Measurements from ENCODE around the gene CCND1.

The CCND1 gene

DNA sequence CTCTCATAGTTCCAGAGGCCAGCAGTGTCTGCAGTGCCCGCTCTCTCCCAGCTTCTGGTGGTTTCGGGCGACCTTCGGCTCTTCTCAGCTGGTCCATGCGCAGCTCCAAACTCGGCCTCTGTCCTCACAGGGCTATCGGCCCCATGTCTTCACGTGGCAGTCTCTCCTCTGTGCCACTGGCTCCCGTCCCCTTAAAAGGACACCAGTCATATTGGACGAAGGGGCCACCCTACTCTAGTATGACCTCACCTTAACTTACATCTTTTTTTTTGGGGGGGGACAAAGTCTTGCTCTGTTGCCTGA, 20.4 kb downstream of the CCND1 start:
- Histone ChIP-seq H4K91ac (ENCODE audit: low read depth, low read length, poor library complexity) (no peak overlapping the region), H3K9ac (ENCODE audit: low read depth, low read length, poor library complexity) (no peak overlapping the region), H2BK12ac (ENCODE audit: low read length) (no peak overlapping the region), H3K18ac (ENCODE audit: low read length) (no peak overlapping the region), H2AK5ac (ENCODE audit: low read depth, low read length) (peak overlapping the region; percentile 3), H3K9me3 (replicated peaks in 1 of 2; ENCODE audit: control insufficient read depth in 2 of 2, insufficient read depth in 1 of 2, low read depth in 1 of 2, low read length in 2 of 2) (no peaks in the 10 kb centered on the region), H3K4ac (ENCODE audit: low read length) (no peak overlapping the region), H2BK120ac (ENCODE audit: low read depth, low read length) (no peak overlapping the region), H2AFZ (ENCODE audit: low read length) (no peak overlapping the region), H3K4me2 (ENCODE audit: insufficient read depth, low read length, poor library complexity, severe bottlenecking) (no peak overlapping the region), H4K8ac (ENCODE audit: low read depth, low read length) (no peak overlapping the region), H3K23ac (ENCODE audit: low read depth, low read length, poor library complexity) (no peak overlapping the region), H3K79me1 (ENCODE audit: low read depth, low read length) (no peaks in the 10 kb centered on the region), H2BK5ac (ENCODE audit: low read length) (peak overlapping the region; percentile 9), H3K4me1 (ENCODE audit: control insufficient read depth in 2 of 2, insufficient read depth in 1 of 2, low read depth in 1 of 2, low read length in 2 of 2) (peaks cover 20 to 30% of the 10 kb centered on the region in 2 donors), H3K27me3 (ENCODE audit: control insufficient read depth in 3 of 3, insufficient read depth in 3 of 3, low read depth in 1 of 3, low read length in 3 of 3) (no peaks in the 10 kb centered on the region), H2BK15ac (ENCODE audit: low read length) (peak overlapping the region; percentile 91), H3K4me3 (ENCODE audit: low read length in 2 of 2) (no peak overlapping the region), H3K27ac (replicated peaks; ENCODE audit: low read length) (no peak overlapping the region), H3K36me3 (replicated peaks in 1 of 2; ENCODE audit: control insufficient read depth in 2 of 2, insufficient read depth in 2 of 2, low read length in 2 of 2) (peaks cover 9 to 28% of the 10 kb centered on the region in 2 donors), H3K14ac (ENCODE audit: low read length) (no peak overlapping the region)
- WGBS, 2 donors (ENCODE audit: extremely low coverage in 2 of 2, insufficient read length in 2 of 2, insufficient replicate concordance in 1 of 2), result no CpG with 5 or more reads among the region's 10 CpGs
- no peak for DNase-seq (ENCODE audit: low spot score)

DNA sequence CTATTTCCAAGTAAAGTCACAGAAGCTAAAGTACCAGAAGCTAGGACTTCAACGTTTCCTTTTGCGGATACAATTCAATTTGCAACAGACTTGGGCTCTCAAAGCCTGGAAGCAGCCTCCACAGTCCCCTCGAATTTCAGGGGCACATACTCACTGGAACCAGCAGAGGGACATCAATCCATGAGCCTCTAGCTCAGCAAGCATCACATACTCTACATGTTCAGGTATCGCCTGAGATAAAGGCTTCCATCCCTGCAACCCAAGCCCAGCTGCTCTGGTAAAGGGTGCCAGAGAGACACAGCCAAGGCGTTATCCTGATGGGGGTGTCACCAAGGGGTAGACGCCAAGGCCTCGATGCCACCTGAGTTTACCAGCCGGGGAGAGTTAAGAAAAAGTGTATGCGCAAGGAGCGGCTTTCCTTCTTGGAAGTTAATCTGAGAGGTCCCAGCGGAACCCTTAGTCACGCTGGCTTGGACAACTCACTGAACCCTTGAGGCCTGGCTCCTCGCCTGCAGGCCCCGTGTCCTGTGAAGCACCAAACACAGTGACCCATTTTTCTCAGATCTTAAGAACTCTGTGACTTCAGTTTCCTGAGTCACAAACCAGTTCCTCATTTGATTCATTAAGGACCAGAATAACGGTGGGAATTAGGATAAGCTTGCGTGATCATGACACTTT, 21.2 kb downstream of the CCND1 start:
- no CpG with 5 or more reads among the region's 16 CpGs for WGBS, 2 donors (ENCODE audit: extremely low coverage in 2 of 2, insufficient read length in 2 of 2, insufficient replicate concordance in 1 of 2)

DNA sequence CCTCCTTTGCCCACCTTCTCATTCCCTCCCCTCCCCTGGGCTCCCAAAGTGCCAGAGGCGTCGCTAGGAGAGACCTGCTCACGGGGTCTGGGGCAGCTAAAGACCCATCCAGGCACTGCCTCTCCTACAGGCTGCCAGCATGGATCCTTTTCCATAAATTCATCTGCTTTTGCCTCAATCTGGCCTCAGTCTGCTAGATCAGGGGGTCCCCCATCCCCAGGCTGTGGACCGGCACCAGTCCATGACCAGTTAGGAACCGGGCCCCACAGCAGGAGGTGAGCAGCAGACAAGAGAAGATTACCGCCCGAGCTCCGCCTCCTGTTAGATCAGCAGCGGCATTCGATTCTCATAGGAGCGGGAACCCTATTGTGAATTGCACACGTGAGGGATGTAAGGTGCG, 21.9 kb downstream of the CCND1 start:
- Histone ChIP-seq H2AFZ (ENCODE audit: low read length) (no peak overlapping the region), H2BK15ac (ENCODE audit: low read length) (no peak overlapping the region), H3K4ac (ENCODE audit: low read length) (no peak overlapping the region), H2BK120ac (ENCODE audit: low read depth, low read length) (no peak overlapping the region), H3K4me1 (ENCODE audit: control insufficient read depth in 2 of 2, insufficient read depth in 1 of 2, low read depth in 1 of 2, low read length in 2 of 2) (peaks cover 13 to 18% of the 10 kb centered on the region in 2 donors), H3K36me3 (replicated peaks in 1 of 2; ENCODE audit: control insufficient read depth in 2 of 2, insufficient read depth in 2 of 2, low read length in 2 of 2) (peaks cover 11 to 42% of the 10 kb centered on the region in 2 donors), H3K14ac (ENCODE audit: low read length) (peak overlapping the region; percentile 63), H3K4me3 (ENCODE audit: low read length in 2 of 2) (no peak overlapping the region), H3K18ac (ENCODE audit: low read length) (no peak overlapping the region), H2BK5ac (ENCODE audit: low read length) (no peak overlapping the region), H3K27me3 (ENCODE audit: control insufficient read depth in 3 of 3, insufficient read depth in 3 of 3, low read depth in 1 of 3, low read length in 3 of 3) (no peaks in the 10 kb centered on the region), H2BK12ac (ENCODE audit: low read length) (no peak overlapping the region), H2AK5ac (ENCODE audit: low read depth, low read length) (peak overlapping the region; percentile 47), H3K9me3 (replicated peaks in 1 of 2; ENCODE audit: control insufficient read depth in 2 of 2, insufficient read depth in 1 of 2, low read depth in 1 of 2, low read length in 2 of 2) (no peaks in the 10 kb centered on the region), H3K4me2 (ENCODE audit: insufficient read depth, low read length, poor library complexity, severe bottlenecking) (no peak overlapping the region), H4K8ac (ENCODE audit: low read depth, low read length) (no peak overlapping the region), H3K27ac (replicated peaks; ENCODE audit: low read length) (no peak overlapping the region), H3K79me1 (ENCODE audit: low read depth, low read length) (no peaks in the 10 kb centered on the region), H3K9ac (ENCODE audit: low read depth, low read length, poor library complexity) (no peak overlapping the region), H3K23ac (ENCODE audit: low read depth, low read length, poor library complexity) (no peak overlapping the region), H4K91ac (ENCODE audit: low read depth, low read length, poor library complexity) (no peak overlapping the region)
- DNase-seq (ENCODE audit: low spot score), result no peak
- WGBS, 2 donors (ENCODE audit: extremely low coverage in 2 of 2, insufficient read length in 2 of 2, insufficient replicate concordance in 1 of 2), result no CpG with 5 or more reads among the region's 13 CpGs

More for the DNA sequence above, 21.2 kb downstream of the CCND1 start:
- H2AK5ac ChIP-seq (ENCODE audit: low read depth, low read length), result no peak overlapping the region
- H4K91ac ChIP-seq (ENCODE audit: low read depth, low read length, poor library complexity), result no peak overlapping the region
- H3K9me3 ChIP-seq (replicated peaks in 1 of 2; ENCODE audit: control insufficient read depth in 2 of 2, insufficient read depth in 1 of 2, low read depth in 1 of 2, low read length in 2 of 2), result no peaks in the 10 kb centered on the region
- H4K8ac ChIP-seq (ENCODE audit: low read depth, low read length), result no peak overlapping the region
- no peak for DNase-seq (ENCODE audit: low spot score)
- no peak overlapping the region for H3K23ac ChIP-seq (ENCODE audit: low read depth, low read length, poor library complexity)
- no peak overlapping the region for H3K4me2 ChIP-seq (ENCODE audit: insufficient read depth, low read length, poor library complexity, severe bottlenecking)
- no peaks in the 10 kb centered on the region for H3K79me1 ChIP-seq (ENCODE audit: low read depth, low read length)
- no peak overlapping the region for H3K9ac ChIP-seq (ENCODE audit: low read depth, low read length, poor library complexity)
- H2AFZ ChIP-seq (ENCODE audit: low read length), result no peak overlapping the region
- no peak overlapping the region for H3K4ac ChIP-seq (ENCODE audit: low read length)
- H3K27me3 ChIP-seq (ENCODE audit: control insufficient read depth in 3 of 3, insufficient read depth in 3 of 3, low read depth in 1 of 3, low read length in 3 of 3), result no peaks in the 10 kb centered on the region
- H3K18ac ChIP-seq (ENCODE audit: low read length), result no peak overlapping the region
- no peak overlapping the region for H3K4me3 ChIP-seq (ENCODE audit: low read length in 2 of 2)
- H3K27ac ChIP-seq (replicated peaks; ENCODE audit: low read length), result no peak overlapping the region
- peaks cover 19 to 25% of the 10 kb centered on the region in 2 donors for H3K4me1 ChIP-seq (ENCODE audit: control insufficient read depth in 2 of 2, insufficient read depth in 1 of 2, low read depth in 1 of 2, low read length in 2 of 2)
- peaks cover 9 to 36% of the 10 kb centered on the region in 2 donors for H3K36me3 ChIP-seq (replicated peaks in 1 of 2; ENCODE audit: control insufficient read depth in 2 of 2, insufficient read depth in 2 of 2, low read length in 2 of 2)
- no peak overlapping the region for H2BK5ac ChIP-seq (ENCODE audit: low read length)
- H2BK120ac ChIP-seq (ENCODE audit: low read depth, low read length), result no peak overlapping the region
- H2BK15ac ChIP-seq (ENCODE audit: low read length), result no peak overlapping the region
- H3K14ac ChIP-seq (ENCODE audit: low read length), result no peak overlapping the region
- no peak overlapping the region for H2BK12ac ChIP-seq (ENCODE audit: low read length)

DNA sequence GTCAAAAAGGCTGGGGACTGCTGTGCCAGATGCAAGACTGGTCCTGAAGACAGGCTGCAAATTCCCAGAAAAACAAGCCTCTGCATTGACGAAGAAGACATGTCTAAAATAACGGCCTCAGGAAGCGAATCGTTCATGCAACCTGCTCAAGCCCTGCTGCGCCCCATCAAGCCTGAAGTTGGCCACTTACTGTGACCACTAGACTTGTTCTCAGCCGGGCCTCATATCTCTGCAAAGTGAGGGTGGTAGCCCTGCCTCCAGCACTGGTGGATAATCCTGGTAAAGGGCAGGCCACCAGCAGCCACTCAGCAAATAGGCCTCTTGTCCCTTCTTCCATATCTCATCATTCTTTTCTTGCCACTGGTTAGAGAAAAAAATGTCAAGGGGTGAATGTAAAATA, 22.4 kb downstream of the CCND1 start:
- Histone ChIP-seq H2BK15ac (ENCODE audit: low read length) (no peak overlapping the region), H3K4me1 (ENCODE audit: control insufficient read depth in 2 of 2, insufficient read depth in 1 of 2, low read depth in 1 of 2, low read length in 2 of 2) (peaks cover 8 to 17% of the 10 kb centered on the region in 2 donors), H3K4me2 (ENCODE audit: insufficient read depth, low read length, poor library complexity, severe bottlenecking) (no peak overlapping the region), H3K4me3 (ENCODE audit: low read length in 2 of 2) (no peak overlapping the region), H3K9ac (ENCODE audit: low read depth, low read length, poor library complexity) (no peak overlapping the region), H2AFZ (ENCODE audit: low read length) (no peak overlapping the region), H3K79me1 (ENCODE audit: low read depth, low read length) (no peaks in the 10 kb centered on the region), H3K27ac (replicated peaks; ENCODE audit: low read length) (no peak overlapping the region), H2BK12ac (ENCODE audit: low read length) (no peak overlapping the region), H3K18ac (ENCODE audit: low read length) (no peak overlapping the region), H2BK120ac (ENCODE audit: low read depth, low read length) (no peak overlapping the region), H4K8ac (ENCODE audit: low read depth, low read length) (no peak overlapping the region), H3K4ac (ENCODE audit: low read length) (no peak overlapping the region), H3K9me3 (replicated peaks in 1 of 2; ENCODE audit: control insufficient read depth in 2 of 2, insufficient read depth in 1 of 2, low read depth in 1 of 2, low read length in 2 of 2) (no peaks in the 10 kb centered on the region), H2BK5ac (ENCODE audit: low read length) (no peak overlapping the region), H3K27me3 (ENCODE audit: control insufficient read depth in 3 of 3, insufficient read depth in 3 of 3, low read depth in 1 of 3, low read length in 3 of 3) (no peaks in the 10 kb centered on the region), H4K91ac (ENCODE audit: low read depth, low read length, poor library complexity) (no peak overlapping the region), H3K36me3 (replicated peaks in 1 of 2; ENCODE audit: control insufficient read depth in 2 of 2, insufficient read depth in 2 of 2, low read length in 2 of 2) (peaks cover 11 to 47% of the 10 kb centered on the region in 2 donors), H3K14ac (ENCODE audit: low read length) (no peak overlapping the region), H2AK5ac (ENCODE audit: low read depth, low read length) (peak overlapping the region; percentile 72), H3K23ac (ENCODE audit: low read depth, low read length, poor library complexity) (no peak overlapping the region)
- WGBS, 2 donors (ENCODE audit: extremely low coverage in 2 of 2, insufficient read length in 2 of 2, insufficient replicate concordance in 1 of 2), result no CpG with 5 or more reads among the region's 6 CpGs
- no peak for DNase-seq (ENCODE audit: low spot score)

Measured in neuronal stem cell (in vitro differentiated cells).